Brain microvascular endothelial cell (primary cell): ENCODE data around the gene OVOL2.

ENCODE experiments used
- DNase-seq: peaks from one replicate; pipeline ENCODE4 v3.0.0-alpha.2; 2020
- H3K27ac ChIP-seq: fragments of 250-450 bp; sonication (Bioruptor Pico); 2 replicates; pipeline ENCODE4 v1.5.1; 2020; ENCODE audit warnings: mild to moderate bottlenecking, moderate library complexity
- H3K27me3 ChIP-seq: fragments of 250-450 bp; sonication (Bioruptor Pico); replicated peaks from 2 replicates; pipeline ENCODE4 v1.5.1; 2020; ENCODE audit warnings: mild to moderate bottlenecking
- H3K36me3 ChIP-seq: fragments of 250-450 bp; sonication (Bioruptor Pico); replicated peaks from 2 replicates; pipeline ENCODE4 v1.5.1; 2020; ENCODE audit warnings: mild to moderate bottlenecking
- H3K4me3 ChIP-seq: 2 replicates; pipeline ENCODE4 v1.5.1; 2011; ENCODE audit warnings: low read depth, mild to moderate bottlenecking, control low read depth, low read length, moderate library complexity
- CTCF ChIP-seq: IDR thresholded peaks from 2 replicates; pipeline ENCODE4 v1.5.1; 2011; ENCODE audit warnings: low read depth, mild to moderate bottlenecking, moderate library complexity, low read length, control low read depth, inconsistent platforms; ENCODE audit errors: missing control alignments
- in situ Hi-C: cut with HindIII; loops from 2 replicates; pipeline ENCODE4 v1.10.0; 2017; ENCODE audit warnings: low sequenced_read_pairs, low pct_ligation_motif_present

OVOL2 gene

DNA sequence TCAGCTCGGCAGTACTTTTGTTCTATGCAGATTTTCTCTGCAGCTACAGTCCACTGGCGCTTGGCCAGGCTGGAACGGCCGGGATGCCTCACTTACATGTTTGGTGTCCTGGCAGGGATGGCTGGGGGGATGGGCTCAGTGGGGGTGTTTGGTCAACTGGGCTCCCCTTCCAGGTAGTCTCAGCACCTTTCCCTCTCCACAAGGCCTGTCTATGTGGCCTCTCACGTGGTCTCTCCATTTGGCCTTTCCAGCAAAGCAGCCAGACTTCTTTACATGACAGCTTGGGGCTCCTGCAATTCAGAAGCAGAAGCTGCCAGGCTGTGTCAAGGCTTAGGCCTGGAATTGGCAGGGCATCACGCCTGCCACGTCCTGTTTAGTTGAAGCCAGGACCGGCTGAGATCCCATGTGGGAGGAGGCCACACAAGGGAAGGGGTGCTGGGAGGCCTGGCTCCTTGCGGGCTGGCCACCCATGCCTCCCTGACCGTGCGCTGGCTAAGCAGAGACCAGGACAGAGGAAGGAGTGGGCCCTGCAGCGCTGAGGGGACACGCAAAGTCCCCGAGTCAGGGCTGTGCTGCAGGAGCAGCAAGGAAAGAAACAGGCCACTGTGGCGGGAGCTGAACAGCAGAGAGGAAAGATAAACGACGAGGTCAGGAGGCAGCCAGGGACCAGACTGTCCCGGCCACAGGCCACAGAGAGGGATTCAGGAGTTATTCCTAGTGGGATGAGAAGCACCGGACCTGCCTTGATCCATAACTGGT lies 50.0 kb downstream of the OVOL2 start:
- H3K27me3 ChIP-seq: no peaks in the 10 kb centered on the region
- H3K4me3 ChIP-seq: no peak overlapping the region
- no peak overlapping the region for H3K27ac ChIP-seq
- DNase-seq: no peak
- no peak for TF ChIP-seq CTCF
- no peaks in the 10 kb centered on the region for H3K36me3 ChIP-seq
- in situ Hi-C loops: no loop called here

DNA sequence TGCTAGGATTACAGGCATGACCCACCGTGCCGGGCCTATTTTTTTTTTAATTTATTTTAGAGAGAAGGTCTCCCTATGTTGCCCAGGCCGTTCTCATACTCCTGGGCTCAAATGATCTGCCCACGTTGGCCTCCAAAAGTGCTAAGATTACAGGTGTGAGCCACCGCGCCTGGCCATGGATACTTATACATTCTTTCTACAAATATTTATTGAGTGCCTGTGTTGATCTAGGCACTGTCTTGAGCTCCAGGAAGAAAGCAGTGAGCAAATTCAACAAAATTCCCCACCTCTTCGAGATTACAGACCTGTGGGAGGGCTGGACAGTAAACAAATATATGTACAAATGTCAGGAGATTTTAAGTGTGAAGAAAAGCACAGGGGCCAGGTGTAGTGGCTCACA lies 51.0 kb downstream of the OVOL2 start:
- in situ Hi-C loops: no loop called here
- no peak overlapping the region for H3K27ac ChIP-seq
- TF ChIP-seq CTCF: no peak

DNA sequence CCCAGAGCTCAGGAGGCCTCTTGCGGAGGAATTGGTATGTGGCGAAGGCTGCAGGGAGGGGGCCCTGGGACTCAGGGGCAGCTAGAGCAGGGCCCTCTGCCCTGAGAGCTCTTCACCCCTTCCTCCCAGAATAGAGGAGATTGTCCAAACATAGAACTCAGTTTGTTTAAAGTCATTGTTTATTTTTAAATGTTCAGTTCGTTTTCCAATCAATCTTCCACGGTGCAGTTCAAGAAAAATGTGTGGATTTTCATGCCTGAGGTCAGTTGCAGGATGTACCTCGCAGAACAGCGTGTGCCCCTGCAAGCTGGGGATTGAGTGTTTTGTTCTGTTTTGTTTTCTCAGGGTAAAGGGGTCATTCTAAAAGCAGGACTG lies 51.7 kb downstream of the OVOL2 start:
- Histone ChIP-seq H3K36me3 (no peaks in the 10 kb centered on the region), H3K27ac (no peak overlapping the region), H3K4me3 (no peak overlapping the region), H3K27me3 (no peaks in the 10 kb centered on the region)
- no peak for DNase-seq
- in situ Hi-C loops: no loop called here
- no peak for TF ChIP-seq CTCF

More for the DNA sequence above, 51.0 kb downstream of the OVOL2 start:
- Histone ChIP-seq H3K4me3 (no peak overlapping the region), H3K27me3 (no peaks in the 10 kb centered on the region), H3K36me3 (no peaks in the 10 kb centered on the region)
- no peak for DNase-seq

DNA sequence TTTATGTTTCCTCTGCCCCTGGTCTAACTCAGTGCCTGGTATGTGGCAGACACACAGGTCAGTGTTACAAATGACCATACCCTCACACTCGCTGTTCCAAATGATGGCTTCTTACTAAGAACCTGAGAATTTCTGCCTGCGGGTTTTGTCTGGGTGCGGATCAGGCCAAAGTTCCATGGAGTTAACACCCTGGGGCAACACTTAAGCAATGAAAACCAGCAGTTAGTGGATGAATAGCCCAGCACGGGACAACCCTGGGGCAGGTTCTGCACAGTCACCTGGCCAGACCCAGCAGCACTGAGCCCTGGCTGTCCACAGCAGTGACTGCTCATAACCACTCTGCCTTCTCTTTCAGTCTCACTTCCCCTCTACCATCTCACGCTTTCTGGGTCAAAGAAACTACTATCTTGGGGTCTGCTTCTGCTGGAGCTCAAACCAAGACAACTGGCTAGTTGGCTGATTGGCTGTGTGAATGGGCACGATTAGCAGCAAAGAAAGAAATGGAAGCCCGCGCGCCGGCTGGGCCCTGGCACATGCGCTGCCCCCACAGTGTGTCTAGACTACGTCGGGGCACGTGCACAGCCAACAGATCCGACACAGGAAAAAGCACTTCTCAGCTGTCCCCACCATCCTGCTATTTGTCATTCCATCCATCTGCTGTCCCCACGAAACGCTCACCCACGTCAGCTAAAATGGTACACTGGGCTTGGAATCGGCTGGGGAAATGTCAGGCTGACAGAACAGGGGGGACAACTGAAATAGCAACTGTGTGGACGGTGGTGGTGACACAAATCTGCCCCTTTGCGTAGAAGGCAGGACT lies 52.3 kb downstream of the OVOL2 start:
- no peak for TF ChIP-seq CTCF
- Histone ChIP-seq H3K4me3 (no peak overlapping the region), H3K36me3 (no peaks in the 10 kb centered on the region), H3K27me3 (no peaks in the 10 kb centered on the region), H3K27ac (no peak overlapping the region)
- no peak for DNase-seq
- in situ Hi-C loops: no loop called here

DNA sequence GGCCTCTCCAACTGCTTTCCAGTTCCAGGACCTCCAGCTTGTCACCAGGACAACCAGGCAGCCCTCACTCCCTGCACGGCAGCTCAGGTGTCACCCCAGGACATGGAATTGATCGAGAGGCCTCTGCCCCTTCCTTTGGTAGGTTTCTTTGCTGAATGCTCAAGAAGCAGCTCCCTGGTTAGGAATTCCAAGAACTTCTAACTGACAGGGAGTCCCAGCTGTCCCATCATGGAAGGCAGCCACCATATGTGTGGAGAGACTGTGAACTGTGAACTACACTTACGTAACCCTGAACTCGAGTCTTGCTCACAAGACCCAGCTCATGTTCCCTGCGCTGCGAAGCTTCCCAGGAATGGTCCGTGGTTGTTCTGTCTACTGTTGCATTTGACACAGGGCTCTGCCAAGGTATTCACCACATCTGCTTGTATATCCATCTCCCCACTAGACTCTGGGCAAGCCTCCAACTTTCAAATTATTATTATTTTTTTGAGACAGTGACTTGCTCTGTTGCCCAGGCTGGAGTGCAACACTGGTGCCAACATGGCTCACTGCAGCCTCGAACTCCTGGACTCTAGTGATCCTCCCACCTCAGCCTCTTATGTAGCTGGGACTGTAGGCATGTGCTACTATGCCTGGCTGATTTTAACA lies 53.2 kb downstream of the OVOL2 start:
- H3K27me3 ChIP-seq: no peaks in the 10 kb centered on the region
- TF ChIP-seq CTCF: no peak
- H3K36me3 ChIP-seq: no peaks in the 10 kb centered on the region
- H3K4me3 ChIP-seq: no peak overlapping the region
- no peak for DNase-seq
- in situ Hi-C loops: no loop called here
- no peak overlapping the region for H3K27ac ChIP-seq
